ENCODE measurements around the gene CHPT1. TPM values are rescaled to one million over a fixed set of nuclear protein-coding genes. Genes with fewer than 3 reads are reported as not detected.

CHPT1 gene
- 100 to 1,000 TPM in 2 of 4 donors, 10 to 100 TPM in 2; 87.7 to 119 (median 98.6) TPM for total RNA-seq

- TF ChIP-seq, protein P1, sequence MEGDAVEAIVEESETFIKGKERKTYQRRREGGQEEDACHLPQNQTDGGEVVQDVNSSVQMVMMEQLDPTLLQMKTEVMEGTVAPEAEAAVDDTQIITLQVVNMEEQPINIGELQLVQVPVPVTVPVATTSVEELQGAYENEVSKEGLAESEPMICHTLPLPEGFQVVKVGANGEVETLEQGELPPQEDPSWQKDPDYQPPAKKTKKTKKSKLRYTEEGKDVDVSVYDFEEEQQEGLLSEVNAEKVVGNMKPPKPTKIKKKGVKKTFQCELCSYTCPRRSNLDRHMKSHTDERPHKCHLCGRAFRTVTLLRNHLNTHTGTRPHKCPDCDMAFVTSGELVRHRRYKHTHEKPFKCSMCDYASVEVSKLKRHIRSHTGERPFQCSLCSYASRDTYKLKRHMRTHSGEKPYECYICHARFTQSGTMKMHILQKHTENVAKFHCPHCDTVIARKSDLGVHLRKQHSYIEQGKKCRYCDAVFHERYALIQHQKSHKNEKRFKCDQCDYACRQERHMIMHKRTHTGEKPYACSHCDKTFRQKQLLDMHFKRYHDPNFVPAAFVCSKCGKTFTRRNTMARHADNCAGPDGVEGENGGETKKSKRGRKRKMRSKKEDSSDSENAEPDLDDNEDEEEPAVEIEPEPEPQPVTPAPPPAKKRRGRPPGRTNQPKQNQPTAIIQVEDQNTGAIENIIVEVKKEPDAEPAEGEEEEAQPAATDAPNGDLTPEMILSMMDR (IDR thresholded peaks at IDR 0.05; ENCODE audit: low read depth): no peak
These were observed at the start of gene CHPT1 for GRCh38 chr12:101697197-101697929. CHPT1 (plus strand) TSS chr12:101697640; CDS start chr12:101697862, 222 bp downstream.

DNA sequence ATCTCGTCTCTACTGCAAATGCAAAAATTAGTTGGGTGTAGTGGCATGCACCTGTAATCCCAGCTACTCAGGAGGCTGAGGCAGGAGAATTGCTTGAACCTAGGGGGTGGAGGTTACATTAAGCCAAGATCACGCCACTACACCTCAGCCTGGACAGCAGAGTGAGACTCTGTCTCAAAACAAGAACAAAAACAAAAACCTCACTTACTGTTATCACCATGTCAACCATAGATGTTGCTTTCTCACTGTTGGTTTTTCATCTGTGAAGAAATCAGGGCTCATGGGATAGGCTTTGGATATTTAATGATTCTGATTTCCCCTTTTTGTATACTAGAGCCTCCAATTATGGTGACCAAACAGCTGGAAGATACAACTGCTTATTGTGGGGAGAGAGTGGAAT lies 49.7 kb upstream of the CHPT1 start:
- TF ChIP-seq, protein P1 (IDR thresholded peaks at IDR 0.05; ENCODE audit: low read depth): no peak

DNA sequence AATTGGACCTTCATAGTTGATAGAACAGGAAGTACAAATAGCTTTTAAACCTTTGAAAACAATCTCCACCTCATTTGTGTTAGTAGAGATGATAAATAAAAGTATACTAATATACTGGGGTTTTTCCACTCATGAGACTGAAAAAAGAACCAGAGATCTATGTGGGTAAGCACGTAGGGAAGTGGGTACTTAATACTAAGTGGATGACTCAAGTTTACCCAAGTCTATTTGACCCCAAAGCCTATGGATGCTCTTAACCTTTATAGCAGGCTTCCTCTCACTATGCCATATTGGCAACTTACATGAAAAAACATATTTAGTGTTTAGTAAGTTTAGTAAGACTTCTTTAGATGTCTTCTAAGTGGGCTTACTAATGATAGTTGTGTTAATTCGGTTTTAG lies 49.2 kb upstream of the CHPT1 start:
- TF ChIP-seq, protein P1 (IDR thresholded peaks at IDR 0.05; ENCODE audit: low read depth): no peak

GRCh38 chr12:101650346-101651117 lies 46.9 kb upstream of the CHPT1 start:
- TF ChIP-seq, protein P1 (IDR thresholded peaks at IDR 0.05; ENCODE audit: low read depth): no peak

DNA sequence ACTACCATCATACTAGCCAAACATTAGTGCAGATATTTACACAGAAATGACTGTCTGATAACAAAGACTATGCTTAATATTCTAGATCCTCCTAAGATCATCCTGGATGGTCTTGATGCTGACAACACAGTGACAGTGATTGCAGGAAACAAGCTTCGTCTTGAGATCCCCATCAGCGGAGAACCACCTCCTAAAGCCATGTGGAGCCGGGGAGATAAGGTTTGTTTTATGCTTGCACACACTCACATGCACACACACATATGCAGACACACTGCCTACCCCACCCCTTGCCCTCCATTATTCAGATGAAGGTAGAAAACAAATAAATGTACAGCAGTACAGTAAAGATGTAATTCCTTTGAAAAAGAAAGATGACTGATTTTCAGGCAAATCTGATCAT lies 44.4 kb upstream of the CHPT1 start:
- TF ChIP-seq, protein P1 (IDR thresholded peaks at IDR 0.05; ENCODE audit: low read depth): no peak

- TF ChIP-seq, protein P1 (IDR thresholded peaks at IDR 0.05; ENCODE audit: low read depth): no peak
These were observed 43.9 kb upstream of the CHPT1 start for GRCh38 chr12:101653503-101653902.

DNA sequence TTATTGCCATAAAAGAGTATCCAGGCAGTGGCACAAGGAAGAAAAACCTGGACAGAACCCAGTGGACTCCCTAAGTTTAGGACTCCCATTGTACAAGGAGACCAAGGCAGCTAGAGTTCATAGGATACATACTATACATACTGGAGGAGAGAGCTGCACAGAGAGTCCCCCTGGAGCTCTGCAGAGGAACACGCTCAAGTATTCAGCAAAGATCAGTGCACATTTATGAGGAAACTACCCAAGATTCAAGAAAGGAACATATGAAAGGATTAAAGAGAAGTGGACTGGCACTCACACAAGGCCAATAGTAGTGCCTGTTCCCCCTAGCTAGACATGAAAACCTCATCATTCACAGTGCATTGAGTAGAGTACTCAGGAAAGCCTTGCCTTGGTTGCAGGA lies 43.0 kb upstream of the CHPT1 start:
- TF ChIP-seq, protein P1 (IDR thresholded peaks at IDR 0.05; ENCODE audit: low read depth): no peak

Measured in subcutaneous adipose tissue (tissue), 4 donors.